Esophagus squamous epithelium (tissue), 5 donors: ENCODE data around the gene PLAC9. TPM values are rescaled to one million over a fixed set of nuclear protein-coding genes. Genes with fewer than 3 reads are reported as not detected.

Source experiments
- DNase-seq: peaks from one replicate; lab custom pipeline; 2025; lab: John Stamatoyannopoulos, UW
- H3K27ac ChIP-seq, 4 donors: fragments of 200-600 bp; sonication (generic); one replicate each; pipeline ENCODE4 v1.5.1; 2016 to 2019; ENCODE audit warnings: mild to moderate bottlenecking in 1 of 4
- H3K27me3 ChIP-seq, 4 donors: fragments of 200-600 bp; sonication (generic); 1 replicate in 3 of 4; 2 replicates in 1 of 4; pipeline versions ENCODE4 v1.5.1 to v1.6.0; 2017 to 2021; ENCODE audit warnings: antibody characterized with exemption in 1 of 4
- H3K36me3 ChIP-seq, 3 donors: fragments of 200-600 bp; sonication (generic); one replicate each; pipeline ENCODE4 v1.5.1; 2016 to 2019
- H3K4me1 ChIP-seq, 3 donors: fragments of 200-600 bp; sonication (generic); one replicate each; pipeline ENCODE4 v1.5.1; 2017 to 2019
- H3K4me3 ChIP-seq, 4 donors: fragments of 200-600 bp; sonication (generic); 1 replicate in 3 of 4; 2 replicates in 1 of 4; pipeline ENCODE4 v1.5.1; 2016 to 2019; ENCODE audit warnings: mild to moderate bottlenecking in 2 of 4, moderate library complexity in 1 of 4
- H3K9me3 ChIP-seq, 3 donors: fragments of 200-600 bp; sonication (generic); one replicate each; pipeline ENCODE4 v1.5.1; 2016 to 2019
- CTCF ChIP-seq, 6 experiments: fragments of 450-650 bp in 4 of 6; fragments of 200-600 bp in 2 of 6; sonication (generic) in 2 of 6; IDR thresholded peaks; one replicate each; pipeline ENCODE4 v1.5.1; 2016 to 2019; ENCODE audit warnings: antibody characterized with exemption in 6 of 6, mild to moderate bottlenecking in 4 of 6, moderate library complexity in 4 of 6
- POLR2A ChIP-seq, 4 donors: fragments of 450-650 bp; IDR thresholded peaks; one replicate each; pipeline ENCODE4 v1.6.1; 2017; ENCODE audit warnings: antibody characterized with exemption in 4 of 4, mild to moderate bottlenecking in 4 of 4, moderate library complexity in 3 of 4
- WGBS, 2 donors: methylation state at CpG; one replicate each; pipeline ENCODE4 v1.1.5; 2018; 5-methylcytosine and 5-hydroxymethylcytosine counted together
- intact Hi-C: fragments of 100-400 bp; cut with DNase I; formaldehyde crosslinking; loops from one replicate; pipeline ENCODE4 v1.15.0; 2022
- total RNA-seq, 4 donors: library from RNA; depleted of rRNA; stranded (reverse); fragments of >200 nt; gene quantifications; one replicate each; pipeline ENCODE4 v1.1.0, GENCODE V29; 2016
- donor health status: DM: yes; HTN: yes; CAD: no.

The PLAC9 gene
- total RNA-seq, 4 donors from 2014 or later: 2.7 to 22.1 (median 3.0) TPM

GRCh38 chr10:80150172-80150571, 17.6 kb downstream of the PLAC9 start:
- DNase-seq: no peak
- intact Hi-C loops: loop anchor here (5.0 kb wide), 1 partner anchor 67 kb away; no protein-coding TSS in a partner anchor
- Histone ChIP-seq H3K27me3 (no peaks in the 10 kb centered on the region), H3K4me1 (peaks cover 0 to 19% (median 11%) of the 10 kb centered on the region in 3 donors), H3K36me3 (peaks cover 0 to 79% (median 7%) of the 10 kb centered on the region in 3 donors), H3K4me3 (no peak overlapping the region), H3K9me3 (no peaks in the 10 kb centered on the region), H3K27ac (no peak overlapping the region)
- WGBS, 2 donors: 72 to 74% methylated on average over 2 of the region's 2 CpGs
- TF ChIP-seq CTCF (IDR thresholded peaks at IDR 0.05) (no peak), POLR2A (IDR thresholded peaks at IDR 0.05) (no peak)

GRCh38 chr10:80152820-80153219, 20.3 kb downstream of the PLAC9 start:
- Histone ChIP-seq H3K27ac (no peak overlapping the region), H3K4me1 (peaks cover 3 to 35% (median 26%) of the 10 kb centered on the region in 3 donors), H3K27me3 (no peaks in the 10 kb centered on the region), H3K9me3 (no peaks in the 10 kb centered on the region), H3K36me3 (peaks cover 12 to 100% (median 31%) of the 10 kb centered on the region in 3 donors), H3K4me3 (no peak overlapping the region)
- TF ChIP-seq POLR2A (IDR thresholded peaks at IDR 0.05) (no peak), CTCF (IDR thresholded peaks at IDR 0.05) (no peak)
- intact Hi-C loops: loop anchor here (5.0 kb wide), 1 partner anchor 64 kb away; no protein-coding TSS in a partner anchor
- DNase-seq: no peak
- 76 to 82% methylated on average over 6 of the region's 6 CpGs for WGBS, 2 donors

- no peak for DNase-seq
- Histone ChIP-seq H3K27me3 (no peaks in the 10 kb centered on the region), H3K4me3 (no peak overlapping the region), H3K4me1 (peaks cover 9 to 42% (median 33%) of the 10 kb centered on the region in 3 donors), H3K27ac (no peak overlapping the region), H3K9me3 (no peaks in the 10 kb centered on the region), H3K36me3 (peaks cover 14 to 100% (median 35%) of the 10 kb centered on the region in 3 donors)
- intact Hi-C loops: loop anchor here (5.0 kb wide), 1 partner anchor 64 kb away; no protein-coding TSS in a partner anchor
- TF ChIP-seq POLR2A (IDR thresholded peaks at IDR 0.05) (no peak), CTCF (IDR thresholded peaks at IDR 0.05) (no peak)
- WGBS, 2 donors: 0 to 71% methylated on average over 1 to 3 of the region's 3 CpGs
Measured at GRCh38 chr10:80153460-80153859, 20.9 kb downstream of the PLAC9 start.

GRCh38 chr10:80154626-80154977, 22.1 kb downstream of the PLAC9 start:
- H3K27ac ChIP-seq: peak overlapping the region; percentile 52 to 92 (median 80)
- H3K27me3 ChIP-seq: no peaks in the 10 kb centered on the region
- no peak for TF ChIP-seq CTCF (IDR thresholded peaks at IDR 0.05)
- TF ChIP-seq POLR2A (IDR thresholded peaks at IDR 0.05): no peak
- peaks cover 14 to 100% (median 35%) of the 10 kb centered on the region in 3 donors for H3K36me3 ChIP-seq
- H3K4me1 ChIP-seq: peaks cover 15 to 53% (median 44%) of the 10 kb centered on the region in 3 donors
- intact Hi-C loops: loop anchor here (5.0 kb wide), 1 partner anchor 63 kb away; no protein-coding TSS in a partner anchor
- 68 to 80% methylated on average over 1 to 4 of the region's 5 CpGs for WGBS, 2 donors
- no peak overlapping the region for H3K4me3 ChIP-seq
- H3K9me3 ChIP-seq: no peaks in the 10 kb centered on the region
- DNase-seq: no peak

- no peak overlapping the region for H3K4me3 ChIP-seq
- peaks cover 15 to 58% (median 47%) of the 10 kb centered on the region in 3 donors for H3K4me1 ChIP-seq
- no peak for TF ChIP-seq CTCF (IDR thresholded peaks at IDR 0.05)
- no peak for TF ChIP-seq POLR2A (IDR thresholded peaks at IDR 0.05)
- no peaks in the 10 kb centered on the region for H3K27me3 ChIP-seq
- DNase-seq: no peak
- H3K9me3 ChIP-seq: no peaks in the 10 kb centered on the region
- peaks cover 15 to 100% (median 35%) of the 10 kb centered on the region in 3 donors for H3K36me3 ChIP-seq
- 27 to 39% methylated on average over 8 to 9 of the region's 10 CpGs for WGBS, 2 donors
- intact Hi-C loops: loop anchor here (5.0 kb wide), 1 partner anchor 62 kb away; no protein-coding TSS in a partner anchor
- peak overlapping the region; percentile 52 to 92 (median 80) for H3K27ac ChIP-seq
Measured at GRCh38 chr10:80154978-80155695, 22.6 kb downstream of the PLAC9 start.
